MM.1S (cell line): ENCODE results near the gene ADGRE1.

Experiments
- CTCF ChIP-seq: fragments of 300-600 bp; sonication (generic); IDR thresholded peaks from 2 replicates; pipeline ENCODE4 v1.5.1; 2016; ENCODE audit warnings: antibody characterized with exemption, low read length, mixed read lengths
- EZH2 ChIP-seq: fragments of 300-600 bp; sonication (generic); optimal IDR thresholded peaks from 2 replicates; pipeline ENCODE3; 2017; ENCODE audit warnings: low read depth, mild to moderate bottlenecking, antibody characterized with exemption, low read length, mixed read lengths

DNA sequence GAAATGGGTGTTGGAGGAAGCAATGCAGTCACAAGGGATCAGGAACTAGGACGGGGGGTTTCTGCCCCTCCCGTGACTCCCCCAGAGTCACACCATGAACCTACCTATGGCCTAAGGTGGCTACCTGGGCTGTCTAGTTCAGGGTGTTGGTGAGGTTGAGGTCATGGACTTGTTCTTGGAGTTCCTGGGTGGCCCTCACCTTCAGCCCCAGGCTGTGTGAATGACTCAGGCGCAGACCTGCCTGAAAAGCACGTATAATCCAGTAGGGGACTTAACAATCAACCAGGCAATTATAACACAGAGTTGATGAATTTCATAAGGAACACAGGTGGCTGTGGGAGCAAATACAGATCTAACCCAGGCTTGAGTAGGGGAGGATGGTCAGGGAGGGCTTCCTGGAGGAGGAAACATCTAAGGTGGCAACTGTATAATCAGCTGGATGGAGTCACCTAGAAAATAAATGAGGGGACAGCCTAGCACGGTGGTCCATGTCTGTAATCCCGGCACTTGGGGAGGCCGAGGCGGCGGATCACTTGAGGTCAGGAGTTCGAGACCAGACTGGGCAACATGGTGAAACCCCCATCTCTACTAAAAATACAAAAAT lies 25.6 kb upstream of the ADGRE1 start:
- TF ChIP-seq CTCF (no peak), EZH2 (no peak)
